Astrocyte of the spinal cord (primary cell): ENCODE measurements around the gene SIL1.
"Not testable (repeated sequence)": the region's sequence is repeated elsewhere in the genome, so short reads cannot be mapped to it uniquely, and the experiment has no call there.

Source experiments
- DNase-seq: peaks from one replicate; pipeline ENCODE4 v3.0.0; 2011; ENCODE audit warnings: low read depth, low spot score
- H3K4me3 ChIP-seq: 2 replicates; pipeline ENCODE4 v1.5.1; 2011; ENCODE audit warnings: low read depth, mild to moderate bottlenecking, low read length, moderate library complexity
- CTCF ChIP-seq: IDR thresholded peaks from 2 replicates; pipeline ENCODE4 v1.5.1; 2012; ENCODE audit warnings: low read depth, mild to moderate bottlenecking, low read length, inconsistent platforms
- in situ Hi-C: cut with HindIII; loops from 2 replicates; pipeline ENCODE4 v1.10.0; 2017; ENCODE audit warnings: low sequenced_read_pairs

The SIL1 gene

GRCh38 chr5:139177809-139178588 is 20.2 kb downstream of the SIL1 start:
- H3K4me3 ChIP-seq, result no peak overlapping the region
- in situ Hi-C loops, result no loop called here
- no peak for TF ChIP-seq CTCF
- DNase-seq, result no peak

GRCh38 chr5:139177281-139177680 is 20.9 kb downstream of the SIL1 start:
- in situ Hi-C loops, H3K4me3 ChIP-seq: not testable (repeated sequence)

GRCh38 chr5:139174382-139174781 is 23.8 kb downstream of the SIL1 start:
- in situ Hi-C loops, H3K4me3 ChIP-seq, DNase-seq: not testable (repeated sequence)

More at GRCh38 chr5:139177281-139177680, 20.9 kb downstream of the SIL1 start:
- DNase-seq, result not testable (repeated sequence)

- no peak for TF ChIP-seq CTCF
- in situ Hi-C loops, result no loop called here
- no peak for DNase-seq
- H3K4me3 ChIP-seq, result no peak overlapping the region
Measured at GRCh38 chr5:139171779-139172404, 26.3 kb downstream of the SIL1 start.

GRCh38 chr5:139167952-139168720 is 30.0 kb downstream of the SIL1 start:
- TF ChIP-seq CTCF, result no peak
- in situ Hi-C loops, result no loop called here
- DNase-seq, result no peak
- H3K4me3 ChIP-seq, result no peak overlapping the region

- TF ChIP-seq CTCF, result no peak
- H3K4me3 ChIP-seq, result no peak overlapping the region
- no peak for DNase-seq
- in situ Hi-C loops, result no loop called here
Measured at GRCh38 chr5:139167533-139167932, 30.6 kb downstream of the SIL1 start.

- in situ Hi-C loops, result no loop called here
- no peak for DNase-seq
- H3K4me3 ChIP-seq, result no peak overlapping the region
- no peak for TF ChIP-seq CTCF
Measured at GRCh38 chr5:139167063-139167462, 31.1 kb downstream of the SIL1 start.

- in situ Hi-C loops, DNase-seq, H3K4me3 ChIP-seq: not testable (repeated sequence)
Measured at GRCh38 chr5:139164897-139165296, 33.3 kb downstream of the SIL1 start.
